T-helper 2 cell treated with Interferon-gamma antibody and Interleukin-4, amounts not matched to agents 100 ng/mL and 5 ng/mL, for 36 hours (primary cell): ENCODE data around the gene MBD3L3. TPM values are rescaled to one million over a fixed set of nuclear protein-coding genes. Genes with fewer than 3 reads are reported as not detected.
"Not testable (repeated sequence)": the region's sequence is repeated elsewhere in the genome, so short reads cannot be mapped to it uniquely, and the experiment has no call there.

Source experiments
- intact Hi-C: fragments of 100-400 bp; cut with micrococcal nuclease; formaldehyde crosslinking; loops from one replicate; pipeline ENCODE4 v1.15.1; 2023
- total RNA-seq: library from RNA; stranded (reverse); gene quantifications from 2 replicates; pipeline ENCODE4 v1.2.3, GENCODE V29; 2022

Gene MBD3L3
- total RNA-seq: not detected in 2 replicates

DNA sequence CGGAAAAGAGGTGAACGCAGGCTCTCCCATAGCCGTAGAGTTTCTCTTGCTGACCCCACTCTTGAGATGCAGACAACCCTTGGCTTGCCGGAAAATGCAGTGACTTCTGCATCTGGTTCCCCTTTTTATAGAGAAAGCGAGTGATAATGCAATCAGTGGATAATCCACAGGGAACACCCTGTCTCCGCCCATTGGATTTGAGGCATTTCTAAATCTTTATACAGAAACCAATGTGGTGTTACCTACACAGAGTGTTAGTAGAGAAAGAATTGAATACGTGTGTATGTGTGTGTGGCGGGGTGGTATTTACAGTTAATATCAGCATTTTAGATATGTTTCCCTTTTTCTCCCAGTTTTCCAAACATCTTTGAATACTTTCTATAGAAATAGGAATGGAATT lies at the start of gene MBD3L3:
MBD3L3 (minus strand) TSS at position 101 of the 400 bp plus-strand sequence; CDS start at position 30, 71 bp downstream.
- intact Hi-C loops: not testable (repeated sequence)

DNA sequence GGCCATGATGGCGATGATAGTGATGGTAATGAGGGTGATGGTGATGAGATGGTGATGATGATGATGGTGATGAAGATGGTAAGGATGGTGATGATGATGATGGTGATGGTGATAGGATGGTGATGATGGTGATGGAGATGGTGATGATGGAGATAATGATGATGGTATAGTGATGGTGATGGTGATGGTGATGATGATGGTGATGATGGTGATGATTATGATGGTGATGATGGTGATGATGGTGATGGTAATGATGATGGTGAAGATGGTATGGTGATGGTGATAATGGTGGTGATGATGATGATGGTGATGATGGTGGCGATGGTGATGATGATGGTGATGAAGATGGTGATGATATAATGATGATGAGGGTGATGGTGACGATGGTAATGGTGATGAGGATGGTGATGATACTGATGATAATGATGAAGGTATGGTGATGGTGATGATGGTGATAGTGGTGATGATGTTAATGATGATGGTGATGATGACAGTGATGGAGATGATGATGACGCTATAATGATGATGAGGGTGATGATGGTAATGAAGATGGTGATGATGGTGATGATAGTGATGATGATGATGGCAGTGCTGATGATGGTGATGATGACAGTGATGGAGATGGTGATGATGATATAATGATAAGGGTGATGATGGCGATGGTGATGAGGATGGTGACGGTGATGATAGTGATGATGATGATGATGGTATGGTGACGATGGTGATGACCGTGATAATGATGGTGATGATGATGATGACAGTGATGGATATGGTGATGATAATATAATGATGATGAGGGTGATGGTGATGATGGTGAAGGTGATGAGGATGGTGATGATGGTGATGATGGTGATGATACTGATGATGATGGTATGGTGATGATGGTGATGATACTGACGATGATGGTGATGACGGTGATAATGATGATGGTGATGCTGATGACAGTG lies 48.5 kb upstream of the MBD3L3 start:
- intact Hi-C loops: no loop called here

DNA sequence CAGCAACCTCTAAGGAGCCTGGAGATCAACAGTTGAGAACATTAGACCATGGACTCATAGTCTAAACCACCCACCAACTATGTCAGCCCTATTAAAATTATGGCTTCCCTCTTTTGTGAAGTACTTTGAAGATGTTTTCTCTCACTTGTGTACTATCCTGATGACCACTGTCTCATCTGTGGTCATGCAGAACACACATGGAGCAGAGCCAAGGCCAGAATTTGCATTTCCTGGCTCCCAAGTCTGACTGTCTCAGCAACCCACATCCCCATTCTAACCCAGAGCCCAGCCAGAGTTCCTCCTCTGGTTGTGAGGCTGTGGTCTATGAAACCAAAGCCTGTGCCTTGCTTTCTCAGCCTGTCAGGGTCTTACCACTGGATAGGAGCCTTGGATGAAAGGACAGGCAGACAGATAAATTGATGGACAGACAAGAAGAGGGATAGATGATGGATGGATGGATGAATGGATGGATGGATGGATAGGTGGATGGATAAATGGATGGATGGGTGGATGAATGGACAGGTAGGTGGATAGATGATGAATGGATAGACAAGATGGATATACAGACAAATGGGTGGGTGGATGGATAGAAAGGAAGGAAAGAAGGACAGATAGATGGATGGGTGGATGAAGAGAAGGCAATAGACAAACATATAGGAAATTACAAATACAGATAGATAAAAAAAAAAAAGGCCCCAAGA lies 46.4 kb upstream of the MBD3L3 start:
- intact Hi-C loops: no loop called here

DNA sequence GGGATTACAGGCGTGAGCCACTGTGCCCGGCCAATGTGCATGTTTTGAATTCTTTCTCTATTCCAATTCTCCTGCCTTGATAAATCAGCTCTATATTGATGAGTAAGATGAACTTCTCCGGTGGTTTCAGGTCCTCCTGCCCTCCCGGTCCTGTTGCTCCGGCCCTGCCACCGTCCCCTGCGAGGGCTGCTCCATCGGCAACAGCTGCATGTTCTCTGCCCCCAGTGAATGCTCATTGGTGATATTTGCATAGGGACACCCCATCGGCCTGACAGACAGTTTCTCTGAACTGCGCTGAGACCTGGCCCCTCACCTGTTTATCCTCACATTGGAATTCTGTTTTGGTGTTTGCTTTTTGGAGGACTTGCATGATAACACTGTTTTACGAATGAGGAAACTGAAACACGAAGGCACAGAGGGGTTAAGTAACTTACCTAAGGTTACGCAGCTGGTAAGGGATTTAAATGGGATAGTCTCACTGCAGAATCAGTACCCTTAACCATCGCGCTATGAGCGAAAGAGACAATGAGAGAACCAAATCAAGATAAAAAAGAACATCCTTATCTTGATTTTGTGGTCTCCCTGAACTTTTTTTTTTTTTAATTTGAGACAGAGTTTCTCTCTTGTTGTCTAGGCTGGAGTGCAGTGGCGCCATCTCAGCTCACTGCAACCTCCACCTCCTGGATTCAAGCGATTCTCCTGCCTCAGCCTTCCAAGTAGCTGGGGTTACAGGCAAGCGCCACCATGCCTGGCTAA lies 43.2 kb upstream of the MBD3L3 start:
- intact Hi-C loops: loop anchor here (1.0 to 2.0 kb wide), 4 partner anchors 47 to 294 kb away; no protein-coding TSS in a partner anchor

- intact Hi-C loops: no loop called here
Measured at GRCh38 chr19:7099597-7099921, 41.1 kb upstream of the MBD3L3 start.

DNA sequence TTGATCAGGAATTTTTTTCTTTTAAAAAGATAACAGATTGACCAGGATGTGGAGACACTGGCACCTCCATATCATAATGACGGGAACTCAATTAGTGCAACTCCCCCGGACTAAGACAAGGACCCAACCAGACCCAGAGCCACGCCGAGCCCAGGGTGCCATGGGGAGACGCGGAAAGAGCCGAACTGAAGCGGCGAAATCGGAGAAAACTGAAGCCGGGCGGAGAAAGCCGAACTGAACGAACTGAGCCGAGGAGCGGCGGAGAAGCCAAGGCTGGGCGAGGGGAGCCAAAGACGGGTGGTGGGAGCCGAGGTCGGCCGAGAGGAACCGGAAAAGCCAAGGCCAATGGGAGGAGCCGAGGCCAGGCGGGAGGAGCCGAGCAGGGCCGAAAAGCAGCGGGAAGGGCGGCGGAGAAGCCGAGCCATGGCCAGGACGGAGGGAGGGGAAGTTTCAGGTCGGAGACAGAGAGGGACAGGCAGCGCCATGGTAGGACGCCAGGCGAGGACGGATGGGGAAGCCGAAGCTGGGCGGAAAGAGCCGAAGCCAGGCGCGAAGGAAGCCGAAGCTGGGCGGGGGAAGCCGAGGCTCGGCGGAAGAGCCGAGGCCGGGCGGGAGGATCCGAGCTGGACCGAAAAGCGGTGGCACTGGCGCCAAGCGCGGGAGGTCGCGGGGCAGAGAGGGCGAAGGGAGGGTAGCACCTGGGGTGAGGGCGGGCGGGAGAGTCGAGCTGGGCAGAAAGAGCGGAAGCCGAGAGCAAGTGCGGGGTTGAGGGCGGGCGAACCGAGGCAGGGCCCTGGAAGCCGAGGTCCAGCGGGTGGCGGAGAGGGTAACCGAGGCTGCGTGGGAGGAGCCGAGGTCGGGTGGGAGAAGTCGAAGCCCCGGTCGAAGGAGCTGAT lies 40.5 kb upstream of the MBD3L3 start:
- intact Hi-C loops: no loop called here

- intact Hi-C loops: no loop called here
Measured at GRCh38 chr19:7098096-7098495, 39.6 kb upstream of the MBD3L3 start.

- intact Hi-C loops: no loop called here
Measured at GRCh38 chr19:7088999-7089398, 30.5 kb upstream of the MBD3L3 start.

- intact Hi-C loops: no loop called here
Measured at GRCh38 chr19:7083076-7083956, 24.8 kb upstream of the MBD3L3 start.

DNA sequence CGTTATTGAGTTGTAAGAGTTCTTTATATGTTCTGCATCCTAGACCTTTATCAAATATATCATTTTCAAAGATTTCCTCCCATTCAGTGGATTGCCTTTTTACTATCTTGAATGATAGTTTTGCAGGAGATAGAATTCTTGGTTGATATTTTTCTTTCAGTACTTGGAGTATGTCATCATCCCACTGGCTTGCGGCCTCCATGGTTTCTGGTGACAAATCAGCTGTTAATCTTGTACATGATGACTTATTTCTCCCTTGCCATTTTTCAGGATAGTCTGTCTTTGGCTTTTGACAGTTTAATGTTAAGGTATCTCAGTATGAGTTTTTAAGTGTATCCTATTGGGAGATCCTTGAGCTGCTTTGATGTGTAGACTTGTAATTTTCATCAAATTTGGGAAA lies 19.5 kb upstream of the MBD3L3 start:
- intact Hi-C loops: no loop called here

DNA sequence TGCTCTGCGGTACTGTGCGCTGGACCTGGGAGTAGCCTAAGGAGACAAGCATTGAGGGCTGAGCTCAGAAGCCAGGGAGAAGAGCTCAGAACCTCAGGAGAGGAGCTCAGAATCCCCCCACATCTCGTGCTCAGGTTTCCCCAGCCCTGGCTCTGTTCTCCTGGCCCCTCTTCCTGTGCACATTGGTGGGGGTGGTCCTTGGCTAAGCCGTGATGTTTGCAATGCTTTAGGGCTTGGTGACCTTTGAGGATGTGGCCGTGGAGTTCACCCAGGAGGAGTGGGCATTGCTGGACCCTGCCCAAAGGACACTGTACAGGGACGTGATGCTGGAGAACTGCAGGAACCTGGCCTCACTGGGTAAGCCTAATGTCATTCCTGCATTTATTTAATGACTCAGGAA lies 17.7 kb upstream of the MBD3L3 start:
- intact Hi-C loops: no loop called here

- intact Hi-C loops: no loop called here
Measured at GRCh38 chr19:7074705-7075282, 16.3 kb upstream of the MBD3L3 start.

DNA sequence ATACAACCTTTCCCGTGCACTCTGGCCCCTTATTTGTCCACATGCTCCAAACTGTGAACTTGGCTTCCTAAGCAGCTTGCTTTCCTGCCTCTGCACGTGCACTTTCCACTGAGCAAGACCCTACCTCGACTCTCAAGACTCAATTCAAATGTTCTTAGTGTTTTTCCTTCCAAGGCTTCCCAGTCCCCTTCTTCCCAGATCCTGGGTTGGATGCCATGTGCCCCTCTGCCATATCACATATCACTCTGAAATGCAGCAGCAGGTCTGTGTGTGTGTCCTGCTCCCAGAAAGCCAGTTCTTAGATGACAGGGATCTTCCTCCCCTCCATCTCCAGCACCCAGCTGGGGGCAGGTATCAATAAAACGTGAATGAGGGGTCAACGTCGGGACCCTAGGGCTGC lies 14.1 kb upstream of the MBD3L3 start:
- intact Hi-C loops: no loop called here

- intact Hi-C loops: loop anchor here (10.0 kb wide), 1 partner anchor 695 kb away; the partner anchor contains the start of genes ALKBH7 and PSPN
Measured at GRCh38 chr19:7069904-7070226, 11.4 kb upstream of the MBD3L3 start.

GRCh38 chr19:7069042-7069903 lies 10.8 kb upstream of the MBD3L3 start, which contains the start of gene ZNF557:
Gene ZNF557, plus strand, starts transcription at chr19:7069703. Its CDS starts 5,372 bp downstream, at chr19:7075075.
- intact Hi-C loops: loop anchor here (10.0 kb wide), 1 partner anchor 694 kb away; the partner anchor contains the start of genes ALKBH7 and PSPN

GRCh38 chr19:7068599-7068998 lies 10.1 kb upstream of the MBD3L3 start:
- intact Hi-C loops: loop anchor here (10.0 kb wide), 1 partner anchor 694 kb away; the partner anchor contains the start of genes ALKBH7 and PSPN

- intact Hi-C loops: loop anchor here (10.0 kb wide), 1 partner anchor 693 kb away; the partner anchor contains the start of genes ALKBH7 and PSPN
Measured at GRCh38 chr19:7067716-7068115, 9.2 kb upstream of the MBD3L3 start.

GRCh38 chr19:7067122-7067521 lies 8.6 kb upstream of the MBD3L3 start:
- intact Hi-C loops: loop anchor here (10.0 kb wide), 1 partner anchor 692 kb away; the partner anchor contains the start of genes ALKBH7 and PSPN
